ENCODE data around the gene HSD17B2.

GRCh38 chr16:82067804-82068325 lies 32.8 kb downstream of the HSD17B2 start:
- TF ChIP-seq CTCF (IDR thresholded peaks at IDR 0.05) (no peak), POLR2A (IDR thresholded peaks at IDR 0.05) (no peak), POLR2AphosphoS5 (IDR thresholded peaks at IDR 0.05) (no peak)
